HG02973 (cell line): ENCODE measurements around the gene TMEM258.

Source experiments
- ATAC-seq: cut with Tn5 transposase; IDR thresholded peaks from one replicate; pipeline ENCODE4 v1.9.1; 2021; ENCODE audit warnings: moderate library complexity; ENCODE audit not compliant: unreplicated experiment

TMEM258 gene

GRCh38 chr11:61777234-61778090, 14.9 kb downstream of the TMEM258 start:
- ATAC-seq, result no peak

DNA sequence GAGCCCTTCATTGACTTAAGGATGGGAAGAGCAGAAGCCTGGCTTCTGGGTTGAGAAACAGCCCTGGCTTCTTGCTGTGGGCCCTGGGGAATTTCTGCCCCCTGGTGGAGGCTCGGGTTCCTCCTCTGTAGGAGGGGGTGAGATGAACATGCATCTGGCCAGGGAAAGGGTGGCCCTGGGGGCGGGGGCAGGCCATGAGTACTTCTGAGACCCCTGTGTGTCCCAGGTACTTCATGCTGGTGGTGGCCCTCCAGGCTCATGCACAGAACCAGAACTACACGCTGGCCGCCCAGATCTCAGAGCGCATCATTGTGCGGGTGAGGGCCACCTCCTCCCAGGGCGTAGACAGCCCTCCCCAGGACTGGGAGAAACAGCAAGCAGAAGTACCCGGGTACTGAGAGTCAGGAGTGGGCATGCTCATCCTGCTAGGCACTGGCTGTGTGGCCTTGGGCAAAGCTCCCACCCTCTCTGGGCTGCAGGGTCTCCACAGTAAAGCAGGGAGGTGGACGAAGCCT, 15.8 kb downstream of the TMEM258 start:
- ATAC-seq, result no peak

GRCh38 chr11:61775606-61776554, 16.5 kb downstream of the TMEM258 start:
- no peak for ATAC-seq

DNA sequence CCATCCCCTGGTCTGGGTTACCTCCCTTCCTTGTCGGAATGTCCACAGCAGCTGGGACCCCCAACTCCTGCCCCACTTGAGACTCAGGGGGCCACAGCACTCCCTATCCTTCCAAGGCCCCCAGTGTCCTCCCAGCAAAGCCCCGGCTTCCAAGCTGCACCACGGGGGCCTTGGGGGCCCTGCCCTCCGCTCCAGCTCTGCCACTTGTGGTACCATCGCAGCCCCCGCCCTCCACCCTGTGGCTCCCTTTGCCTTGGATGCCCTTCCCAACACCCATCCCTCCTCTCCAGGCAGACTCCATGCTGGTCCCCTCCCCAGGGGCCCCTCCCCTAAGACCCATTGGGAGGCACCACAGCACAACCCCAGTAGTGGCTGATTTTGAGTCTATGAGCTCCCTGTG, 17.3 kb downstream of the TMEM258 start:
- ATAC-seq, result no peak

GRCh38 chr11:61774411-61774810, 18.0 kb downstream of the TMEM258 start:
- ATAC-seq, result no peak

DNA sequence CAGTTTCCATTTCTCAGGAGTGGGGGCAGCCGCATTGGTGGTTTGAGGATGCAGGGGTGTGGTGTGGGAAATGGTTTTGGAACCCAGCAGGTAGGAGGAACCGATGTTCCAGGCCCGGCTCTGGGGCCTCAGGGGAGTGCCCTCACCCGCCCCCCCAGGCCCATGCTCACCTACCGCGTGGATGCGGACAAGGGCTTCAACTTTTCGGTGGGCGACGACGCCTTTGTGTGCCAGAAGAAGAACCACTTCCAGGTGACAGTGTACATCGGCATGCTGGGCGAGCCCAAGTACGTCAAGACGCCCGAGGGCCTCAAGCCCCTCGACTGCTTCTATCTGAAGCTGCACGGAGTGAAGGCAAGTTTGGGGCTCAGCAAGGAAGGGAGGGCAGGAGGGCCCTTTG, 18.6 kb downstream of the TMEM258 start:
- no peak for ATAC-seq

DNA sequence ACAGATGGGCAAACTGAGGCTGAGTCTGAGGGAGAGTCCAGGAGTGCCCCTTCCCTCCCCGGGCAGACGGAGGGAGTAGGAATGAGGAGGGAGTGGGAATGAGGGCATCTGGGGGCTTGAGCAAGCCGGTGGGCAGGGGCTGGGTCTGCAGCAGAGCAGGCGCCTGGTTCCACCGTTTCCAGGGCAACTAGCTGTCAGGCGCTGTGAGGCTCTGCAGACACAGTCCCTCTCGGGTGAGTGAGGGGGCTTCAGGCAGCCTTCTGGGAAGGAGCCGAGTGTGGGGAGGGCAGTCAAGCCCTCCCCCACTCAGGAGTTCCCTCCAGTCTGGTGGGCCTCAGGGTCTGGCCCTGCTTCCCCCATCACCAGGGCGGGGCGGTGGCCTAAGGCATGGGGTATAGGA, 19.0 kb downstream of the TMEM258 start:
- no peak for ATAC-seq

DNA sequence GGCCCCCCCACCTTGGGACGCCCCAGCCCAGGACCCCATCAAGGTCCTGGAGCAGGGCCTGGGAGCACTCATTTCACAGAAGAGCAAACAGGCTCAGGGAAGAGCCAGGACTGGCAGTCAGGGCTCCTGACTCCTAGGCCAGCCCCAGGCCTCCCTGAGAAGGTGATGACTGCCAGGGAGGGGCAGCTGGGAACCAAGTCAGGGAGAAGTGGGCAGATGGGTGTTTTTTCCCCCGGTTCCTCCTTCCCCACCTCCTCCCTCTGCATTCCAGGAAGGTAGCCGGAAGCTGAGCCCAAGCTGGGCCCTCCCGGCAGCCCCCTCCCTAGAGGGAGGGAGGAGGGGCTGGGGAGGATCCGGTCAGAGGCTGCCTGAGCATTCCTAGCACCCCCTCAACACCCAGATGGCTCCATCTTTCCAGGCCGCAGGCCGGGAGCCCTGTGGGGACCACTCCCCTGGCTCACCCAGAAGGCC, 20.4 kb downstream of the TMEM258 start:
- no peak for ATAC-seq

DNA sequence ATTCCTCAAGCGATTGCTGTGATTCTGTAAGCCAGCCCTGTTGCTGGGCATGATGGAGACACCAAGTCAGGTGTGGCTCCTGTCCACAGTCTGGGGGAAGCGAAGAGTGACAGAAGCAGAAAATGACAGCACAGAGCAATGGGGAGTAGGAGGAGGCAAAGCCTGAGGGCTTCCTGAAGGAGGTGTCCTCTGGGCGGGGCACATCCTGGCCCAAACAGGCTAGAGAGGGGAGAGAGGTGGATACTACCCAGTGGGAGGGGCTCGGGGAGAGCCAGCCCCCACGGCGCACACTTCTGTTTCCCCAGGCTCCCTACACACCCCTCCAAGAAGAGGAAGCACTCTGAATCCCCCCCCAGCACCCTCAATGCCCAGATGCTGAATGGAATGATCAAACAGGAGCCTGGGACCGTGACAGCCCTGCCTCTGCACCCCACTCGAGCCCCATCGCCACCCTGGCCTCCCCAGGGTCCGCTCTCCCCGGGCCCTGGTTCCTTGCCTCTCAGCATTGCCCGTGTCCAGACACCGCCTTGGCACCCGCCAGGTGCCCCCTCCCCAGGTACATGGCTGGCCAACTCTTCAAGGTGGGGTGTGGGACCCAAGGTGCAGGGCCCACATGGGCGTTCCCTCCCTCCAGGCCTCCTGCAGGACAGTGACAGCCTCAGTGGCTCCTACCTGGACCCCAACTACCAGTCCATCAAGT, 21.1 kb downstream of the TMEM258 start:
- no peak for ATAC-seq

DNA sequence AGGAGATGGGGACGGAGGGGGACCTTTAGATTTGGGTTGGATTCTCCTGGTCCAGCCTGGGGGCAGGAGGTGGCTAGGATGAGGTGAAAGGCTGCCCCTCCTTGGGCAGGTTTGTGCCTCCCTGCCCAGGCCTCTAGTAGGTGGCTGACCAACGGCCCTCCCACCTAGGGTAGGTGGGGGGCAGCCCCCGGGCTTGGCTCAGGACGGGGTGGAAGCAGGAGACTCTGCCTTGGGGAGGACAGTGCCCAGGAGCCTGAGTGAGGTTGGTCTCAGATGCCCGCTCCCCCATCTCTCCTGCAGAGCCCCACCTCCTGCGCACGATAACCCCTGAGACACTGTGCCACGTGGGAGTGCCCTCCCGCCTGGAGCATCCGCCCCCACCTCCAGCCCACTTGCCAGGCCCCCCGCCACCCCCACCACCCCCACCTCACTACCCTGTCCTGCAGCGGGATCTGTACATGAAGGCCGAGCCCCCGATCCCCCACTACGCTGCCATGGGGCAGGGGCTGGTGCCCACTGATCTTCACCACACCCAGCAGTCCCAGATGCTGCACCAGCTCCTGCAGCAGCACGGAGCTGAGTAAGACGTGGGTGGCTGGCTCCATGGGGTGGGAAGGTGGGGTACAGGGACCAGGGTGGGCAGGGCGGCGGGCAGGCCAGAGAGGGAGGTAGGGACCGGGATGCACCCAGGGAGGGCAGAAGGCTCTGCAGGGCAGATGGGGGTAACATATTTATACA, 22.3 kb downstream of the TMEM258 start:
- ATAC-seq, result no peak

GRCh38 chr11:61769169-61769920, 23.1 kb downstream of the TMEM258 start:
- ATAC-seq, result no peak

- no peak for ATAC-seq
Measured at GRCh38 chr11:61768376-61769076, 23.9 kb downstream of the TMEM258 start.

GRCh38 chr11:61766353-61766841, 26.0 kb downstream of the TMEM258 start:
- ATAC-seq, result no peak

- no peak for ATAC-seq
Measured at GRCh38 chr11:61765550-61766253, 26.7 kb downstream of the TMEM258 start.

DNA sequence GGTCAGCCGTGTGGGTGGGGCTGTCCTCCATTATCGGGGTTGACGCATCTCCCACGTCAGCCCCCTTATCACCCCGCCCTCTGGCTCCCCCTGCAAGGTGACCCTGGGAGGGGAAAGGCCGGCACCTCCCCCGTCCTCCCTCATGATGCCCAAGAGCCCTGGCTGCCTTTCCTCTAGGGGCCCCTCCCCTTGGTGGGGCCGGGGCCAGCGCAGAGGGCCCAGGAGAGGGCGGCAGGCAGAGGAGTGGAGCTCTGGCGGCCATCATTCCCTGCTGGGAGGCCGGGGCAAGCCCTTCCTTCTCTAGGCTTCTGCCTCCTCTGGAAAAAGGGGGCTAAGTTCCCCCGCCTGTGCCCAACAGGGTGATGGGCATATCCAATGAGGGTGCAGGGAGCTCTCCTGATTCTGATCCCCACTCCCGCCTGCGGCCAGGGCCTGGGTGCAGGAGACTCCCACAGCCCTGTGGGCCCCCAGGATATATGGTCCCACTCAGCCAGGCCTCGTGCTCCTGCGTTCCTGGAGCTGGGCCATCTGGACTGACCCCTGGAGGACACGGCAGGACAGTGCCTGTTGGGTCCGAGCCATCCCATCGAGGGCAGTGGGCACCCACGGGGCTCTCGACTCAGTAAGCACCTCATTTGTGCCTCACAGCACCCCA, 27.7 kb downstream of the TMEM258 start:
- no peak for ATAC-seq

- ATAC-seq, result no peak
Measured at GRCh38 chr11:61763930-61764605, 28.3 kb downstream of the TMEM258 start.

DNA sequence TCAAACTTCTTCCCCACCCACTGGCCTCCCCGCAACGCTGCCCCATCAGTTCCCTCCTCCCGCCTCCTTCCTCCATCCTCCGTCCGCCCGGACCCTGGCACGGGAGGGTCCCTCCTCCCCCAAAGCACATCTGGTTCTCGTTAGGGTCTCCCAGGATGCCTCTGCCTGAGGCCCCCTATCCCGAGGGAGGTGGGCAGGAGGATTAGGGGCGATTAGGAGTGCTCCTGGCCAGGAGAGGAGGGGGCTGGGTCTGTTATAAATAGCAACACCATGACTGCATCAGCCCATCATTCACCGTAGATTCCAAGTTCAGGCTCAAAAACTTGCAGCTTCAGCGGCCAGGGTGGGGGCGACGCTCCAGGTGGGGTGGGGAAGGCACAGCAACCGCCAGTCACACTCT, 29.6 kb downstream of the TMEM258 start:
- no peak for ATAC-seq
